Adrenal gland (tissue), 12 donors: ENCODE results near the gene NPAS4. TPM values are rescaled to one million over a fixed set of nuclear protein-coding genes. Genes with fewer than 3 reads are reported as not detected.
A peak's percentile ranks its signal among the peaks of the same experiment; 100 is the strongest.

Source experiments
- DNase-seq, 7 donors: peaks; one replicate each; pipeline ENCODE4 v3.0.0-alpha.2; 2019 to 2020
- H3K27ac ChIP-seq, 5 donors: fragments of 200-600 bp; sonication (generic) in 4 of 5; 1 replicate in 3 of 5; 2 replicates in 2 of 5; pipeline versions ENCODE4 v1.5.1 to v1.8.0; 2016 to 2020; ENCODE audit warnings: mild to moderate bottlenecking in 1 of 5
- H3K27me3 ChIP-seq: fragments of 200-600 bp; 2 replicates; pipeline ENCODE4 v1.8.0; 2021
- H3K36me3 ChIP-seq, 2 donors: fragments of 200-600 bp; replicated peaks in 1 of 2; 1 replicate in 1 of 2; 2 replicates in 1 of 2; pipeline versions ENCODE4 v1.5.1 to v1.8.0; 2018 to 2022
- H3K4me1 ChIP-seq, 2 donors: fragments of 200-600 bp; replicated peaks in 1 of 2; 1 replicate in 1 of 2; 2 replicates in 1 of 2; pipeline versions ENCODE4 v1.5.1 to v1.8.0; 2018 to 2021
- H3K4me3 ChIP-seq, 4 donors: fragments of 200-600 bp; sonication (generic) in 3 of 4; one replicate each; pipeline ENCODE4 v1.5.1; 2016 to 2018
- H3K9me3 ChIP-seq, 3 donors: fragments of 200-600 bp; sonication (generic) in 1 of 3; replicated peaks in 1 of 3; 1 replicate in 2 of 3; 2 replicates in 1 of 3; pipeline versions ENCODE4 v1.5.1 to v1.8.0; 2016 to 2021
- CTCF ChIP-seq, 6 experiments: fragments of 450-650 bp in 4 of 6; fragments of 200-600 bp in 2 of 6; sonication (generic) in 1 of 6; IDR thresholded peaks; 1 replicate in 5 of 6; 2 replicates in 1 of 6; pipeline versions ENCODE4 v1.5.1 to v1.8.0; 2016 to 2021; ENCODE audit warnings: antibody characterized with exemption in 6 of 6, mild to moderate bottlenecking in 2 of 6, moderate library complexity in 1 of 6
- POLR2A ChIP-seq, 2 donors: fragments of 450-650 bp; IDR thresholded peaks; one replicate each; pipeline ENCODE4 v1.6.1; 2017; ENCODE audit warnings: antibody characterized with exemption in 2 of 2, mild to moderate bottlenecking in 2 of 2, moderate library complexity in 1 of 2
- WGBS, 4 donors: extraction: QIAGEN DNeasy Blood & Tissue Kit in 2 of 4; methylation state at CpG; one replicate each; pipeline versions ENCODE4 v1.1.5 to v1.1.7; 2013 to 2017; 5-methylcytosine and 5-hydroxymethylcytosine counted together
- intact Hi-C, 2 donors: fragments of 100-400 bp; cut with DNase I; formaldehyde crosslinking; loops; one replicate each; pipeline versions ENCODE4 v1.14.1 to v1.15.0; 2022 to 2023
- polyA plus RNA-seq, 3 donors: library from polyadenylated mRNA; stranded (reverse); fragments of 200-250 nt in 2 of 3; fragments of 350-450 nt in 1 of 3; fragmentation: Illumina TruSeq in 1 of 3; extraction: RNeasy Lipid Tissue Mini Kit (QIAGEN cat#74804) in 1 of 3; gene quantifications; one replicate each; pipeline ENCODE4 v1.2.3, GENCODE V29; 2013 to 2014
- total RNA-seq, 9 donors: library from RNA; depleted of rRNA in 4 of 9; stranded (reverse); fragments of >200 nt in 4 of 9; fragments of 120-200 nt in 1 of 9; fragmentation: NEBNext Ultra II Directional in 1 of 9; extraction: Animal tissue kit (Norgen Biotek cat#: 25700) in 1 of 9; gene quantifications; one replicate each; pipeline versions ENCODE4 v1.1.0 to v1.2.4, GENCODE V29; 2013 to 2023
- donor health status: healthy with polysubstance abuse.
- donor health status: Bipolar disorder and iron deficiency.
- donor health status: DM: yes; HTN: yes; CAD: no.
- donor health status: DM: no; HTN: no; CAD: no.
- donor health status: DM: no; HTN: no; CAD: no.
- donor health status: DM: yes; HTN: yes; CAD: no.

The NPAS4 gene
- total and polyA plus RNA-seq, 12 donors, result 0.06 to 0.72 (median 0.36) TPM; not detected in 6

GRCh38 chr11:66407651-66408050 lies 13.2 kb upstream of the NPAS4 start:
- intact Hi-C loops, result loop anchor here in 1 of 2 donors (2.0 to 5.0 kb wide), 2 partner anchors 21 to 270 kb away; partner anchors contain the start of gene RBM4B
- Histone ChIP-seq H3K27ac (no peak overlapping the region), H3K27me3 (peaks cover 6% of the 10 kb centered on the region), H3K4me1 (peaks cover 0 to 6% of the 10 kb centered on the region in 2 donors), H3K36me3 (no peaks in the 10 kb centered on the region), H3K9me3 (no peaks in the 10 kb centered on the region), H3K4me3 (no peak overlapping the region)
- 48 to 62% (median 51%) methylated on average over 3 to 5 of the region's 5 CpGs for WGBS, 4 donors
- no peak for TF ChIP-seq POLR2A (IDR thresholded peaks at IDR 0.05)
- no peak for TF ChIP-seq CTCF (IDR thresholded peaks at IDR 0.05)
- DNase-seq, result no peak

GRCh38 chr11:66408488-66409214 lies 12.2 kb upstream of the NPAS4 start:
- Histone ChIP-seq H3K27me3 (peaks cover 6% of the 10 kb centered on the region), H3K9me3 (no peaks in the 10 kb centered on the region), H3K4me3 (peak overlapping the region in 1 of 4 donors; percentile 20), H3K36me3 (no peaks in the 10 kb centered on the region), H3K4me1 (peaks cover 0 to 6% of the 10 kb centered on the region in 2 donors), H3K27ac (peak overlapping the region in 1 of 5 donors; percentile 40)
- WGBS, 4 donors, result 0 to 2% (median 1%) methylated on average over 13 to 63 of the region's 63 CpGs
- peak; percentile 83 to 93 (median 87) for DNase-seq
- TF ChIP-seq CTCF (IDR thresholded peaks at IDR 0.05), result peak; percentile 99 to 100 (median 100)
- TF ChIP-seq POLR2A (IDR thresholded peaks at IDR 0.05), result no peak
- intact Hi-C loops, result loop anchor here in 1 of 2 donors (2.0 to 5.0 kb wide), 2 partner anchors 20 to 269 kb away; partner anchors contain the start of gene RBM4B

- peaks cover 0 to 6% of the 10 kb centered on the region in 2 donors for H3K4me1 ChIP-seq
- intact Hi-C loops, result loop anchor here in 1 of 2 donors (2.0 to 5.0 kb wide), 2 partner anchors 20 to 268 kb away; partner anchors contain the start of gene RBM4B
- H3K9me3 ChIP-seq, result no peaks in the 10 kb centered on the region
- H3K27me3 ChIP-seq, result peaks cover 6% of the 10 kb centered on the region
- TF ChIP-seq POLR2A (IDR thresholded peaks at IDR 0.05) (no peak), CTCF (IDR thresholded peaks at IDR 0.05) (no peak)
- WGBS, 4 donors, result 24 to 60% (median 39%) methylated on average over 5 to 14 of the region's 15 CpGs
- H3K27ac ChIP-seq, result peak overlapping the region in 1 of 5 donors; percentile 40
- H3K36me3 ChIP-seq, result no peaks in the 10 kb centered on the region
- no peak overlapping the region for H3K4me3 ChIP-seq
- no peak for DNase-seq
These were observed 11.6 kb upstream of the NPAS4 start for GRCh38 chr11:66409226-66409625.

GRCh38 chr11:66410191-66410590 lies 10.6 kb upstream of the NPAS4 start:
- Histone ChIP-seq H3K9me3 (no peaks in the 10 kb centered on the region), H3K27me3 (peaks cover 6% of the 10 kb centered on the region), H3K4me3 (no peak overlapping the region), H3K36me3 (no peaks in the 10 kb centered on the region), H3K27ac (no peak overlapping the region), H3K4me1 (peaks cover 0 to 6% of the 10 kb centered on the region in 2 donors)
- intact Hi-C loops, result no loop called here
- WGBS, 4 donors, result 59 to 79% (median 70%) methylated on average over 3 to 12 of the region's 12 CpGs
- no peak for TF ChIP-seq CTCF (IDR thresholded peaks at IDR 0.05)
- TF ChIP-seq POLR2A (IDR thresholded peaks at IDR 0.05), result no peak
- no peak for DNase-seq
